Left lung (tissue), 10 donors: ENCODE measurements around the gene RHOG. TPM values are rescaled to one million over a fixed set of nuclear protein-coding genes. Genes with fewer than 3 reads are reported as not detected.

Source experiments
- ATAC-seq: fragments of 200-7000 bp; cut with Tn5 transposase; one replicate; pipeline ENCODE4 v1.9.1; 2020; ENCODE audit warnings: moderate library complexity
- DNase-seq, 4 donors: peaks; one replicate each; pipeline ENCODE4 v3.0.0-alpha.2; 2013 to 2020
- H3K27ac ChIP-seq, 2 donors: fragments of 200-600 bp; sonication (generic) in 1 of 2; one replicate each; pipeline versions ENCODE4 v1.5.0 to v1.8.0; 2020 to 2021
- H3K27me3 ChIP-seq, 2 donors: fragments of 200-600 bp; sonication (generic) in 1 of 2; one replicate each; pipeline versions ENCODE4 v1.5.0 to v1.8.0; 2020 to 2021
- H3K36me3 ChIP-seq, 2 donors: fragments of 200-600 bp; sonication (generic) in 1 of 2; one replicate each; pipeline versions ENCODE4 v1.5.0 to v1.8.0; 2020 to 2021
- H3K4me1 ChIP-seq, 2 donors: fragments of 200-600 bp; one replicate each; pipeline ENCODE4 v1.8.0; 2021
- H3K4me3 ChIP-seq, 2 donors: fragments of 200-600 bp; sonication (generic) in 1 of 2; one replicate each; pipeline versions ENCODE4 v1.5.0 to v1.8.0; 2020 to 2021; ENCODE audit warnings: mild to moderate bottlenecking in 1 of 2
- H3K9me3 ChIP-seq, 2 donors: fragments of 200-600 bp; sonication (generic) in 1 of 2; one replicate each; pipeline versions ENCODE4 v1.5.0 to v1.8.0; 2020 to 2021
- CTCF ChIP-seq, 2 donors: fragments of 200-600 bp; sonication (generic) in 1 of 2; IDR thresholded peaks; one replicate each; pipeline versions ENCODE4 v1.5.0 to v1.8.0; 2021; ENCODE audit warnings: antibody characterized with exemption in 2 of 2
- intact Hi-C, 2 donors: fragments of 100-400 bp; cut with DNase I; formaldehyde crosslinking; loops; one replicate each; pipeline versions ENCODE4 v1.11.2 to v1.14.2; 2022
- polyA plus RNA-seq, 6 donors: library from polyadenylated mRNA; unstranded; fragments of 120-200 nt; gene quantifications; one replicate each; pipeline ENCODE4 v1.2.1, GENCODE V29; 2013; ENCODE audit not compliant: insufficient read length in 6 of 6
- total RNA-seq, 2 donors: library from RNA; stranded (reverse); fragmentation: NEBNext Ultra II Directional; extraction: Animal tissue kit (Norgen Biotek cat#: 25700); gene quantifications; one replicate each; pipeline ENCODE4 v1.2.1, GENCODE V29; 2021
- donor health status: DM: no; HTN: yes; CAD: no.
- donor health status: DM: no; HTN: no; CAD: no.

The RHOG gene
- total and polyA plus RNA-seq, 8 donors, result 22.0 to 109 (median 29.4) TPM

GRCh38 chr11:3834664-3835461 lies 5.9 kb downstream of the RHOG start:
- ATAC-seq (peak; percentile 13), DNase-seq (peak in 2 of 4 donors; percentile 78 to 83)
- peak overlapping the region; percentile 50 to 99 for H3K27ac ChIP-seq
- no peak for TF ChIP-seq CTCF (IDR thresholded peaks at IDR 0.05)
- H3K9me3 ChIP-seq, result no peaks in the 10 kb centered on the region
- peaks cover 0 to 36% of the 10 kb centered on the region in 2 donors for H3K36me3 ChIP-seq
- no peaks in the 10 kb centered on the region for H3K27me3 ChIP-seq
- peaks cover 40 to 99% of the 10 kb centered on the region in 2 donors for H3K4me1 ChIP-seq
- intact Hi-C loops, result no loop called here
- peak overlapping the region in 1 of 2 donors; percentile 88 for H3K4me3 ChIP-seq

DNA sequence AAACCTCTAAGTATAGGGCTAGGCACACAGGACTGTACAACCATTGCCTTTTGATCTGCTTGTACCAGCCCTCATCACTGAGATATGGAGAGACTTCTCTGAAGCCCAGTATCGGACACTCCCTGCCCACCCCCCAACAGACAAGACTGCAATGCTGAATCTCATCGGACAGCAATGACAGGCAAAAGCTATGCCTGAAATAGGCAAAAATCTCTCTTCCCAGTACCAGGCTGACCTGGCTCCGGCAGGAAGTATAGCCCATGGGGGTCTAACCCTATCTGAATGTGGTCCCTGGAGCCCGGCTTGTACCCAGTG lies 6.5 kb downstream of the RHOG start:
- ATAC-seq (no peak), DNase-seq (no peak)
- Histone ChIP-seq H3K4me1 (peaks cover 36 to 100% of the 10 kb centered on the region in 2 donors), H3K36me3 (peaks cover 0 to 42% of the 10 kb centered on the region in 2 donors), H3K4me3 (peak overlapping the region in 1 of 2 donors; percentile 88), H3K9me3 (no peaks in the 10 kb centered on the region), H3K27ac (peak overlapping the region; percentile 50 to 99), H3K27me3 (no peaks in the 10 kb centered on the region)
- TF ChIP-seq CTCF (IDR thresholded peaks at IDR 0.05), result no peak
- intact Hi-C loops, result no loop called here

DNA sequence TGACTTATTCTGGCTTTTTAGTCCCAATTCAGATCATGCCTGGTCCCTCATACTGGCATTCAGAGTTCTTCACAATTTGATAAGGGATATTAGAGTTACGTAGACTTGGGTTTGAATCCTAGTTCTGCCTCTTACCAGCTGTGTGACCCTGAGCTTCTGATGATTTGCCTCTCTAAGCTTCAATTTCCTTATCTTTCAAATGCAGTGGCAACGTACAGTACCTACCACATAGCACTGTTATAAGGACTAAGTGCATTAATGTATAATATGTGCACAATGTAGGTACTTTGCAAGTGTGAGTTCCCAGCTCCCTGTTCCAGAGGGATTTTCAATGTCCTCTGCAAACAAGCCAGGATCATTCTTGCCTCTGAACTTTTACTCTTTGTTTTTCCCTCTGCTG lies 7.3 kb downstream of the RHOG start:
- peaks cover 0 to 48% of the 10 kb centered on the region in 2 donors for H3K36me3 ChIP-seq
- intact Hi-C loops, result no loop called here
- no peak for DNase-seq
- no peak overlapping the region for H3K4me3 ChIP-seq
- no peak for ATAC-seq
- peak overlapping the region in 1 of 2 donors; percentile 80 for H3K27ac ChIP-seq
- no peaks in the 10 kb centered on the region for H3K27me3 ChIP-seq
- peaks cover 29 to 96% of the 10 kb centered on the region in 2 donors for H3K4me1 ChIP-seq
- TF ChIP-seq CTCF (IDR thresholded peaks at IDR 0.05), result no peak
- H3K9me3 ChIP-seq, result no peaks in the 10 kb centered on the region

GRCh38 chr11:3832816-3833215 lies 7.9 kb downstream of the RHOG start:
- Histone ChIP-seq H3K27ac (peak overlapping the region in 1 of 2 donors; percentile 80), H3K4me1 (peaks cover 24 to 90% of the 10 kb centered on the region in 2 donors)
- ATAC-seq, result no peak

More at GRCh38 chr11:3832816-3833215, 7.9 kb downstream of the RHOG start:
- no peaks in the 10 kb centered on the region for H3K27me3 ChIP-seq
- DNase-seq, result no peak
- H3K9me3 ChIP-seq, result no peaks in the 10 kb centered on the region
- intact Hi-C loops, result no loop called here
- H3K36me3 ChIP-seq, result peaks cover 0 to 54% of the 10 kb centered on the region in 2 donors
- no peak for TF ChIP-seq CTCF (IDR thresholded peaks at IDR 0.05)
- no peak overlapping the region for H3K4me3 ChIP-seq
